Measurements from ENCODE around the gene KLHL6.

GRCh38 chr3:183506674-183507320 lies 48.7 kb downstream of the KLHL6 start:
- no peak for TF ChIP-seq POLR2AphosphoS5 (IDR thresholded peaks at IDR 0.05)
- no peak for TF ChIP-seq POLR2A (IDR thresholded peaks at IDR 0.05)
- no peak for TF ChIP-seq CTCF (IDR thresholded peaks at IDR 0.05)
- no peak for TF ChIP-seq EP300 (IDR thresholded peaks at IDR 0.05)

Measured in sigmoid colon (tissue), 4 donors.